Measurements from ENCODE around the gene PLET1. TPM values are rescaled to one million over a fixed set of nuclear protein-coding genes. Genes with fewer than 3 reads are reported as not detected.
A peak's percentile ranks its signal among the peaks of the same experiment; 100 is the strongest.

PLET1 gene
- total and polyA plus RNA-seq, 2 donors (not counting 3 experiments of a cell fraction or from before 2014, with no cell fraction given) = not detected

GRCh38 chr11:112221274-112221835, 39.3 kb downstream of the PLET1 start:
- Histone ChIP-seq H3K4me3 (replicated peaks in 1 of 3; ENCODE audit: insufficient read depth in 1 of 3, low read depth in 1 of 3, low read length in 3 of 3) (no peak overlapping the region), H3K27me3 (ENCODE audit: control insufficient read depth in 2 of 2, insufficient read depth in 2 of 2, low read length in 2 of 2) (no peaks in the 10 kb centered on the region), H3K9me3 (replicated peaks; ENCODE audit: control insufficient read depth, insufficient read depth, low read length) (no peaks in the 10 kb centered on the region), H3K9me1 (replicated peaks; ENCODE audit: control insufficient read depth, extremely low read depth, insufficient read depth, low read length) (no peaks in the 10 kb centered on the region), H3K4me2 (ENCODE audit: insufficient read depth, low read length) (peak overlapping the region; percentile 39), H3K27ac (ENCODE audit: insufficient read depth, low read depth, low read length) (no peak overlapping the region), H3K36me3 (ENCODE audit: control insufficient read depth in 2 of 2, extremely low read depth in 1 of 2, insufficient read depth in 2 of 2, low read length in 2 of 2) (no peaks in the 10 kb centered on the region), H3K9ac (replicated peaks; ENCODE audit: extremely low read depth, insufficient read depth, low read length) (no peak overlapping the region), H3K79me2 (ENCODE audit: control insufficient read depth, insufficient read depth, low read length) (no peaks in the 10 kb centered on the region), H2AFZ (ENCODE audit: low read depth, low read length) (no peak overlapping the region), H3K4me1 (ENCODE audit: control insufficient read depth, extremely low read depth, insufficient read depth, low read length) (peaks cover 13% of the 10 kb centered on the region), H4K20me1 (replicated peaks; ENCODE audit: control insufficient read depth, extremely low read depth, insufficient read depth, low read length) (no peaks in the 10 kb centered on the region)
- ChIA-PET POLR2A (interaction anchor here (0.7 to 1.6 kb wide), 2 partner anchors 59 to 104 kb away, joined by 6 read pairs; no protein-coding TSS in a partner anchor), CTCF (interaction anchor here (0.7 to 13.6 kb wide), 15 partner anchors 8 to 1069 kb away, joined by 3 to 540 read pairs (median 4); partner anchors contain the start of gene BCO2)
- FAIRE-seq = peak; percentile 80
- dilution Hi-C loops (cut with MboI; ENCODE audit: extremely low pct_ligation_motif_present, low sequenced_read_pairs) (no loop called here), intact Hi-C loops (cut with micrococcal nuclease) (no loop called here)
- no TSS peak for BruUV-seq (replicated peaks)
- TF ChIP-seq JUN (IDR thresholded peaks at IDR 0.05; ENCODE audit: borderline replicate concordance, insufficient read depth, insufficient read length, low read depth) (no peak), GATA2 (IDR thresholded peaks at IDR 0.05; ENCODE audit: insufficient read depth, insufficient read length, low read depth, low read length) (peak; percentile 28)
- DNase-seq (ENCODE audit: low read depth, low spot score) = peak; percentile 74

- Histone ChIP-seq H3K36me3 (ENCODE audit: control insufficient read depth in 2 of 2, extremely low read depth in 1 of 2, insufficient read depth in 2 of 2, low read length in 2 of 2) (no peaks in the 10 kb centered on the region), H3K4me1 (ENCODE audit: control insufficient read depth, extremely low read depth, insufficient read depth, low read length) (peaks cover 11% of the 10 kb centered on the region), H3K79me2 (ENCODE audit: control insufficient read depth, insufficient read depth, low read length) (no peaks in the 10 kb centered on the region), H3K27me3 (ENCODE audit: control insufficient read depth in 2 of 2, insufficient read depth in 2 of 2, low read length in 2 of 2) (no peaks in the 10 kb centered on the region), H4K20me1 (replicated peaks; ENCODE audit: control insufficient read depth, extremely low read depth, insufficient read depth, low read length) (no peaks in the 10 kb centered on the region), H2AFZ (ENCODE audit: low read depth, low read length) (peak overlapping the region; percentile 47), H3K4me2 (ENCODE audit: insufficient read depth, low read length) (no peak overlapping the region), H3K9me3 (replicated peaks; ENCODE audit: control insufficient read depth, insufficient read depth, low read length) (no peaks in the 10 kb centered on the region), H3K9ac (replicated peaks; ENCODE audit: extremely low read depth, insufficient read depth, low read length) (no peak overlapping the region), H3K27ac (ENCODE audit: insufficient read depth, low read depth, low read length) (no peak overlapping the region), H3K9me1 (replicated peaks; ENCODE audit: control insufficient read depth, extremely low read depth, insufficient read depth, low read length) (no peaks in the 10 kb centered on the region), H3K4me3 (replicated peaks in 1 of 3; ENCODE audit: insufficient read depth in 1 of 3, low read depth in 1 of 3, low read length in 3 of 3) (no peak overlapping the region)
- dilution Hi-C loops (cut with MboI; ENCODE audit: extremely low pct_ligation_motif_present, low sequenced_read_pairs) = no loop called here
- ChIA-PET POLR2A (no interaction called here), CTCF (interaction anchor here (0.6 to 13.6 kb wide), 22 partner anchors 11 to 1085 kb away, joined by 3 to 540 read pairs (median 4); partner anchors contain the start of genes ALG9 and BCO2)
- no TSS peak for BruUV-seq (replicated peaks)
- FAIRE-seq = peak; percentile 99
- DNase-seq (ENCODE audit: low read depth, low spot score) = peak; percentile 80
- TF ChIP-seq POLR2A (IDR thresholded peaks at IDR 0.05; ENCODE audit: low read depth, low read length) (no peak), CTCF (IDR thresholded peaks at IDR 0.05; ENCODE audit: extremely low read depth in 1 of 2, insufficient read depth in 1 of 2, low read depth in 1 of 2, low read length in 2 of 2) (peak; percentile 57 to 60), EZH2 (IDR thresholded peaks at IDR 0.05; ENCODE audit: borderline replicate concordance, low read depth, low read length, severe bottlenecking) (no peak)
- intact Hi-C loops (cut with micrococcal nuclease) = loop anchor here (1.0 kb wide), 7 partner anchors 61 to 1313 kb away; no protein-coding TSS in a partner anchor
Measured at GRCh38 chr11:112219476-112220232, 41.0 kb downstream of the PLET1 start.

Data from endothelial cell of umbilical vein (primary cell).